ENCODE data around the gene GALNT9.

GALNT9 gene

GRCh38 chr12:132161796-132162507, 167.4 kb downstream of the GALNT9 start:
- Mint-ChIP-seq H3K36me3 (ENCODE audit: low read depth) (no peaks in the 10 kb centered on the region), H3K27ac (no peak overlapping the region), H3K4me3 (no peak overlapping the region), H3K27me3 (peaks cover 25% of the 10 kb centered on the region), H3K4me1 (ENCODE audit: low read depth) (peaks cover 21% of the 10 kb centered on the region), H3K9me3 (peaks cover 13% of the 10 kb centered on the region)
- intact Hi-C loops (cut with micrococcal nuclease): no loop called here

- no peak overlapping the region for H3K27ac Mint-ChIP-seq
- no peaks in the 10 kb centered on the region for H3K36me3 Mint-ChIP-seq (ENCODE audit: low read depth)
- H3K27me3 Mint-ChIP-seq: peaks cover 25% of the 10 kb centered on the region
- peaks cover 21% of the 10 kb centered on the region for H3K4me1 Mint-ChIP-seq (ENCODE audit: low read depth)
- peaks cover 5% of the 10 kb centered on the region for H3K9me3 Mint-ChIP-seq
- intact Hi-C loops (cut with micrococcal nuclease): no loop called here
- no peak overlapping the region for H3K4me3 Mint-ChIP-seq
Observed at GRCh38 chr12:132161036-132161781, 168.2 kb downstream of the GALNT9 start.

GRCh38 chr12:132160601-132161035, 168.8 kb downstream of the GALNT9 start:
- H3K27ac Mint-ChIP-seq: no peak overlapping the region
- H3K36me3 Mint-ChIP-seq (ENCODE audit: low read depth): no peaks in the 10 kb centered on the region
- peaks cover 21% of the 10 kb centered on the region for H3K4me1 Mint-ChIP-seq (ENCODE audit: low read depth)
- peaks cover 25% of the 10 kb centered on the region for H3K27me3 Mint-ChIP-seq
- intact Hi-C loops (cut with micrococcal nuclease): no loop called here
- H3K4me3 Mint-ChIP-seq: no peak overlapping the region
- no peaks in the 10 kb centered on the region for H3K9me3 Mint-ChIP-seq

GRCh38 chr12:132160016-132160415, 169.4 kb downstream of the GALNT9 start:
- peaks cover 25% of the 10 kb centered on the region for H3K27me3 Mint-ChIP-seq
- intact Hi-C loops (cut with micrococcal nuclease): no loop called here
- H3K36me3 Mint-ChIP-seq (ENCODE audit: low read depth): no peaks in the 10 kb centered on the region
- H3K27ac Mint-ChIP-seq: no peak overlapping the region
- H3K4me1 Mint-ChIP-seq (ENCODE audit: low read depth): peaks cover 21% of the 10 kb centered on the region
- H3K9me3 Mint-ChIP-seq: no peaks in the 10 kb centered on the region
- H3K4me3 Mint-ChIP-seq: no peak overlapping the region

- Mint-ChIP-seq H3K9me3 (no peaks in the 10 kb centered on the region), H3K27ac (no peak overlapping the region), H3K4me3 (no peak overlapping the region), H3K27me3 (peaks cover 25% of the 10 kb centered on the region), H3K4me1 (ENCODE audit: low read depth) (peaks cover 21% of the 10 kb centered on the region), H3K36me3 (ENCODE audit: low read depth) (no peaks in the 10 kb centered on the region)
- intact Hi-C loops (cut with micrococcal nuclease): loop anchor here (10.0 kb wide), 1 partner anchor 255 kb away; no protein-coding TSS in a partner anchor
Observed at GRCh38 chr12:132159555-132160003, 169.8 kb downstream of the GALNT9 start.

GRCh38 chr12:132158677-132159554, 170.5 kb downstream of the GALNT9 start:
- intact Hi-C loops (cut with micrococcal nuclease): loop anchor here (10.0 kb wide), 1 partner anchor 256 kb away; no protein-coding TSS in a partner anchor
- Mint-ChIP-seq H3K27ac (no peak overlapping the region), H3K4me1 (ENCODE audit: low read depth) (peaks cover 21% of the 10 kb centered on the region), H3K4me3 (no peak overlapping the region), H3K9me3 (no peaks in the 10 kb centered on the region), H3K27me3 (peaks cover 19% of the 10 kb centered on the region), H3K36me3 (ENCODE audit: low read depth) (no peaks in the 10 kb centered on the region)

GRCh38 chr12:132157733-132158409, 171.5 kb downstream of the GALNT9 start:
- peaks cover 11% of the 10 kb centered on the region for H3K27me3 Mint-ChIP-seq
- peaks cover 14% of the 10 kb centered on the region for H3K4me1 Mint-ChIP-seq (ENCODE audit: low read depth)
- no peaks in the 10 kb centered on the region for H3K36me3 Mint-ChIP-seq (ENCODE audit: low read depth)
- no peaks in the 10 kb centered on the region for H3K9me3 Mint-ChIP-seq
- H3K4me3 Mint-ChIP-seq: no peak overlapping the region
- intact Hi-C loops (cut with micrococcal nuclease): loop anchor here (10.0 kb wide), 1 partner anchor 257 kb away; no protein-coding TSS in a partner anchor
- H3K27ac Mint-ChIP-seq: no peak overlapping the region

GRCh38 chr12:132156573-132157325, 172.6 kb downstream of the GALNT9 start:
- intact Hi-C loops (cut with micrococcal nuclease): loop anchor here (10.0 kb wide), 1 partner anchor 258 kb away; no protein-coding TSS in a partner anchor
- peaks cover 7% of the 10 kb centered on the region for H3K36me3 Mint-ChIP-seq (ENCODE audit: low read depth)
- no peaks in the 10 kb centered on the region for H3K9me3 Mint-ChIP-seq
- peaks cover 5% of the 10 kb centered on the region for H3K4me1 Mint-ChIP-seq (ENCODE audit: low read depth)
- H3K27ac Mint-ChIP-seq: no peak overlapping the region
- H3K4me3 Mint-ChIP-seq: no peak overlapping the region
- peaks cover 3% of the 10 kb centered on the region for H3K27me3 Mint-ChIP-seq

- Mint-ChIP-seq H3K4me1 (ENCODE audit: low read depth) (peaks cover 4% of the 10 kb centered on the region), H3K9me3 (no peaks in the 10 kb centered on the region), H3K4me3 (no peak overlapping the region), H3K27me3 (peaks cover 3% of the 10 kb centered on the region), H3K27ac (no peak overlapping the region), H3K36me3 (ENCODE audit: low read depth) (peaks cover 15% of the 10 kb centered on the region)
- intact Hi-C loops (cut with micrococcal nuclease): loop anchor here (10.0 kb wide), 1 partner anchor 259 kb away; no protein-coding TSS in a partner anchor
Observed at GRCh38 chr12:132155771-132156572, 173.4 kb downstream of the GALNT9 start.

- Mint-ChIP-seq H3K36me3 (ENCODE audit: low read depth) (peaks cover 20% of the 10 kb centered on the region), H3K9me3 (no peaks in the 10 kb centered on the region), H3K4me3 (no peak overlapping the region), H3K4me1 (ENCODE audit: low read depth) (peaks cover 3% of the 10 kb centered on the region), H3K27me3 (peaks cover 3% of the 10 kb centered on the region), H3K27ac (no peak overlapping the region)
- intact Hi-C loops (cut with micrococcal nuclease): loop anchor here (1.0 to 10.0 kb wide), 3 partner anchors 64 to 457 kb away; partner anchors contain the start of gene LRCOL1
Observed at GRCh38 chr12:132154941-132155770, 174.2 kb downstream of the GALNT9 start.

GRCh38 chr12:132154341-132154761, 175.0 kb downstream of the GALNT9 start:
- Mint-ChIP-seq H3K9me3 (no peaks in the 10 kb centered on the region), H3K27ac (no peak overlapping the region), H3K4me3 (no peak overlapping the region), H3K27me3 (no peaks in the 10 kb centered on the region), H3K36me3 (ENCODE audit: low read depth) (peaks cover 20% of the 10 kb centered on the region), H3K4me1 (ENCODE audit: low read depth) (no peaks in the 10 kb centered on the region)
- intact Hi-C loops (cut with micrococcal nuclease): loop anchor here (1.0 to 10.0 kb wide), 3 partner anchors 65 to 458 kb away; partner anchors contain the start of gene LRCOL1

Data from dendritic cell treated with granulocyte-macrophage colony-stimulating factor and Interleukin-4, amounts not matched to agents 40 ng/mL and 50 ng/mL, for 4 days (primary cell).